HG02678 (cell line): ENCODE results near the gene RPL27A.
"Not testable (repeated sequence)": the region's sequence is repeated elsewhere in the genome, so short reads cannot be mapped to it uniquely, and the experiment has no call there.

Source experiments
- ATAC-seq: cut with Tn5 transposase; IDR thresholded peaks from one replicate; pipeline ENCODE4 v1.9.1; 2021; ENCODE audit warnings: mild to moderate bottlenecking, moderate library complexity; ENCODE audit not compliant: unreplicated experiment

RPL27A gene

DNA sequence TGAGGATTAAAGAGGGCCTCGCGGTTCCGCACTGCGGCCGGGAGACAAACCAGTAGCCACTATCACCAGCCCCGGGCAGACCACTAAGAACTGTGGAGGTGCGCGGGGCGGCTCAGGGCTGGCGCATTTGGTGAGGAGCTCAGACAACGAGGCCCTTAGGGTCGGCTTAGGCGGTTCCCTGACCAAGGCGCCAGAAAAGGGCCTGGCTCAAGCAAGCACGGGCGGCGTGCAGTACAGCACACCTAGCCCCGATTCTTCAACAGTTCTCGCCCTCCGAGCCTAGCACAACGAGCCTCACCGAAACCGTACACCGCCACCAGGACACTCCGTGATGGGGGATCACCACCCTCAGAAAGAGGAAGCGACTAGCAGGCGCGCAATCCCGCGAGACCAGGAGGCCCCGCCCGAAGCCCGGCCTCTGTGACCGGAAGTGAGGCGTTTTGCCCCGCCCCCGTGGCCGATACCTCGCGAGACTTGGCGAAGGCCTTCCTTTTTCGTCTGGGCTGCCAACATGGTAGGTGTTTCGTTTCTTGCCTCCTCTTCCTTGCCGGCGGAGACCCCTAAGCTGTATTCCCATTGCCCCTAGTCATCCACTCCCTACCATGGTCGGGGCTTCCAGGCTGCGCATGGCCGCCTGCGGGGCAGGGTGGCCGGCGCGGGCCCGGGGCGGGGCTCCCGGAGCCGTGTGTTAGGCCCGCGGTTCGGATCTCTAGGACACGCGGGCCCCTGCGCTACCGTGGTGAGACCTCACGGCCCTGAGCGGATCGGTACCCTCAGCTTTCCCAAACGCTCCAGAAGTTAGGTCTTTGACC lies at the start of gene RPL27A, which contains the start of gene TRIM66:
Gene RPL27A (plus strand): TSS at position 490 of the 812 bp plus-strand sequence. CDS start 22 bp downstream, at position 512.
Gene TRIM66 (minus strand): TSS at position 363 of the 812 bp plus-strand sequence. CDS start 10,391 bp downstream, outside the sequence.
- peak; percentile 97 for ATAC-seq

DNA sequence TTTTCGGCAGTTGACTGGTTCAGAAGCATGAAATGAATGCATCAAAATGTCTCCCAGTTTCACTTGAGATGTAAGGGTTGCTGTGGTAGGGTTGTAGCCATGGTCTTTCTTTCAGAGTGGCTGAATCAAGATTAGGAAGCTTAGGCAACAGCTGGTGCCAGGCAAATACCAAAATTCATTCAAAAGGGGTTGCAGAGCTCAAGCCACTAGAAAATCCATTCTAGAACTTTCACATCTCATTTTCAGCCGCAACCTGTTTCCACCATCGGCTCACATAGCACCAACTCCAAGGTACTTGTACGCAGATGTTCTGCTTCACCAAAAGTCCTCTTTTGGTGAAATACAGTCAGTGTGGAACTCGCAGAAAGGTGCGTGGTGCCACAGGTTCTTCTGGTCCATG lies 48.1 kb upstream of the RPL27A start:
- ATAC-seq = no peak

DNA sequence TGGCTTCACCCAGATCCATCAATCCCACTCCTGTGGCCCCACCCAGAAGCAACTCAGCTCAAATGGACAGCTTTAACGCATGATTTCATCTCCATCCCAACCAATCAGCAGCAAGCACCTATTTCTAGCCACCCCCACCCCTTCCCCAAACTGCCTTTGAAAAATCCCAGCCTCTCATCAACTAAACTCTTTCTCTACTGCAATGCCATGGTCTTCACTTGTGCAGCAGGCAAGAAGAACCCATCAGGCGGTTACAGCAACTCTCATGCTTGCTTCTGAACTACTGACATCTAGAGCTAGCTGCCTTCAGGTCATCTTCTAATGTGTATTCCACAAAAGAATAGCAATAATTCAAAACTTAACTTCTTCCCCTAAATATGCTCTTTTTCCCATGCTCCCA lies 46.5 kb upstream of the RPL27A start:
- ATAC-seq = no peak

DNA sequence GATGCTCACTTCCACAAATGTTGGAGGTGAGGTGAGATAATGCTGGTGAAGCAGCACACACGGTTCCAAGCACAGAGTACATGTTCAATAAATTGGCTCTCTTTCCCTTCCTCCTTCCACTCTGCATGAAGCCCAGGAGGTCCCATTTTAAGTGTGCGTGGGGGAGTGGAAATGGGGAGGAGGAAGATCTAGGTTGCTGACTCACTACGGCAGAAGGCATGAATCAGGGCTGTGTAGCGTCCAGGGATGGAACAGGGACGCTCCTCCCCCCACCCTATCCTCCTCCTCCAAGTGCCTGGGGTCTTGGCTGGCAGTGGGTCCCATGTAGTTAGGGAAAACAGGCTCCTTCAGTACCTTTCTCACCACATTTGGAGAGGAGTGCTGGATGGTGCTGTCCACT lies 44.3 kb upstream of the RPL27A start:
- ATAC-seq = no peak

DNA sequence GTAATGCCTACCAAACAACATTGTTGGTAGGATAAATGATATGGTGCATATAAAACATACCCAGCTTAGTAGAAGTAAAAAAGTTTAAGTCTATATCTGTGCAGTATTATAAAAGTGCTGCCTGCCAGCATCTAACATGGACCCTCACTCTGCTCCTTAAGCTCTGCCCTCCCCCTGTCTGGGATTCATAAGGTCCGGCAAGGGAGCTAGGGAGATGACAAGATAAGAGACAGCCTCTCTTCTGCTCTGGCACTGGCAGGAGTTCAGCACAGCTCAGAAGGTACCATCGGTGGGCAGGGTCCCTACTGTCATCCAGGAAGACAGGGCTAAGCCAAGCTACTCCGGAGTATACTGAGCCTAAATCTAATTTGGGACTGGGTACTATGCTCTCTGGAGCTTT lies 42.9 kb upstream of the RPL27A start:
- ATAC-seq = no peak

DNA sequence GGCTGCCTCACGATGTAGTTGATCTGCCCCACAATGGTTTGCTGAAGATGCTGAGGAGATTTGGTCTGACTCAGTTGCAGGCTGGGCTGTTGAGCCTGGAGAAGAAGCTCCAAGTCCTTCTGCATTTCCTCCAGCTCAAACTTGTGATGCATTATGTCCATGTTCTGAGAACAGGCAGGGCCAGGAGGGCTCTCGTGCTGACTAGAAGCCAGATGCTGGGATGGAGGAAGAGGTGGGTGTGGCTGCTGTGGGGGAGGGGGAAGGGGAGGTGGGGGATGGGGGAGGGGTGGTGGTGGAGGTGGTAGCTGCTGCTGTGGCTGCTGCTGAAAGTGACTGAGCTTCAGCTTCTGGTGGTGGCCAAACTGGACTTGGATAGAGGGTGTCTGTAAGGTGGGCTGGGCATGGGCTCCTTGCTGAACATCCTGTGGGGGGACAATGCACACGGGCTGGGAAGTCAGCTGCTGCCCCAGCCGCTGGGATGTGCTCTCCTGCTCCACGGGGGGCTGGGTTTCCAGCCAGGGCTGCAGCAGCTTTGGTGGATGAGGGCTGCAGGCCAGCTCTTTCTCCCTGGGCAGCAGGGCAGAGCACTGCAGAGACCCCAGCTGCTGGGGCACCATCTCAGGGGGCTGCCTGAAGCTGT lies 42.2 kb upstream of the RPL27A start:
- ATAC-seq = no peak

DNA sequence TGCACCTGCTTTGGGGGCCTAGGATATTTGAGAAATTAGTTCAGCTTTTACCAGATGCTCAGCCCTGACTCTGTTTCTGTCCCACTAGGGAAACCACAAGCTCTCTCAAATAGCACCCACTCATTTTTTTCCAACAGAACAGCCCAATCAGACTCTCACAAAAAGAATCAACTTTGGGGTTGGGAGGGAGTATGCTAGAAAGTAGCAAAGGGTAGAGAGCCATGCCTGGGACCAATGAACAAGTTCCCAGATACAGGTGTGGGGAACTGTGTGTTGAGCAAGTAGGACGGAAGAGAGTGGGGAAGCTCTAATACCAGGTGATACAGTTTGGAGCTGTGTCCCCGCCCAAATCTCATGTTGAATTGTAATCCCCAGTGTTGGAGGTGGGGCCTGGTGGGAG lies 41.3 kb upstream of the RPL27A start:
- no peak for ATAC-seq

DNA sequence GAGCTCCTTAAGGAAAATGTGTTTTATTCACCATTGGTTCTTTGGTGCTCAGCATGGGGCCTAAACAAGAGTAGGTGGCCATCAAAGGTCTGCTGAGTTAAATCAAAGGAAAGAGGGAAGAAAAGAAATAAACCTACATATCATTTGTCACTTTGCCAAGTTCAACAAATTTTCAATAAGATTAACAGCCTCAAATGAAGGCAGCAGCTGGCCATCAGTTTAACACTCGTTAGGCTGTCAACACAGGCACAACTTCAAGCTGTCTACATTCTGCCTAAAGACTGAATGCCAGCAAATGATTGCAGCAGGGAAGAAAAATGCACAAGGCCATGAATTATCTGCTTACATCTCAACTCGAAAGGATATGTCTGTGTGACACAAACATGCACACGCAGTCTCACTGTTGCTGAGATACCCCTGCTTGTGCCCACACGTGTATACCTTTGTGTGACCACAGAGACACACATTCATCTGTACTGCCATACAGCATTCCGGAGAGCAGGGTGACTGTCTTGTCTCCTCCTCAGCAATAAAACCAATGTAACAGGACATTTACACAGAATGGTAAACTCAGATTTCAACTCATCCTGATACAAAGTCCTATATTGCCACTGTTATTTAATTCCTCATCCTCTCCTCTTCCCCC lies 40.3 kb upstream of the RPL27A start:
- no peak for ATAC-seq

DNA sequence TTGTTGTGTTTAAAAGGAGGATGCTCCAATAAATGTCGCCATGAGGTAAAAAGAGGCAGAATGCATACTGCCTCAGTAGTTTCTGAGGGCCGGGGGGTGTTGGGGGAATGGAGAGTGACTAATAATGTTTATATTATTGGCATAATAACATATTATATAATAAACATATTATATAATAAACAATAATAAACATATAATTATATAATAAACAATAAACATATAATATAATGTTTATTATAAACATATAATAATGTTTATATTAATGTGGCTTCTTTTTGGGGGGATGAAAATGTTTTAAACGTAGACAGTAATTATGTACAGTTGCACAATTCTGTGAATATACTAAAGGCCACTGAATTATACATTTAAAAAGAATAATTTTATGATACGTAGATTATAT lies 35.7 kb upstream of the RPL27A start:
- ATAC-seq = no peak

DNA sequence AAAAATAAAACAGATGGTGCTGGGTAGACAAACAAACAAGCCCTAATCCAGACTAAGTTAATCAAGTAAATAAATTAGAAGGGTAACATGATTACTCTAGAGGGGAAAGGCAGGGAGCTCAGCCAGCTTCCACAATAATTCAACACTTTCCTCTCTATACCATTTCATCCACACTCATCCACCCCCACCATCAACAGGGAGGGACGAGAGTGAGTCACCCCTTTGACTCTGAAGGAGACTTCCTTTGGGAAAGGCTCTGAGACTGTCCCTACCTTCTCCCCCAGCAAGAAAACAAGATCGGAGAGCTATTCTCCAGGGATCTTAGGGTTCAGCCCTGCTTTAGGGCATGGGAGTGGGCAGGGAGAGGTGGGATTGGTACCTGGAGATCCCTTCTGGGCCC lies 33.2 kb upstream of the RPL27A start:
- no peak for ATAC-seq

DNA sequence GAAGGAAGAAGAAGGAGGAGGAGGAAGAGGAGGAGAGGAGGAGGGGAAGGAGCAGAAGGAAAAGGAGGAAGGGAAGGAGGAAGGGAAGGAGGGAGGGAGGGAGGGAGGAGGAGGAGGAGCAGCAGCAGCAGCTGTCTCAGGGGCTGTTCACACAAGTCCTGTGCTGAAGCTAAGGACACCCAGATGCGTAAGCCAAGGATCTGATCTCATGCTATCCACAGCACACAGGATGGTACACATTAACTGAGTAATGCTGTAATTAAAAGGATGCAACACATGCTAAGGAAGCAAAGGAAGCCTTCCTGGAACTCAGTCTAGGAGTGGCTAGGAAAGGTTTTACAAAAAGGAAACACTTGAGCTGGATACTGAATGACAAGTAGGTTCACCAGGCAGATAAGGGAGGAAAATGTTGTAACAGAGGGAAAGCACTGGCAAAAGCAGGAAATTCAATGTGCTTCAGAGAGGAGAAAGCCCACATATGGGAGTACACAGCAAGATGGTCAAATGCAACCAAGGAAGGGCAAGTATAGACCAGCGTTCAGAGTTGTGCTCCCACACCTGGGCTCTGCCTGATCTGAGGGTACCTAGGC lies 32.1 kb upstream of the RPL27A start:
- no peak for ATAC-seq

DNA sequence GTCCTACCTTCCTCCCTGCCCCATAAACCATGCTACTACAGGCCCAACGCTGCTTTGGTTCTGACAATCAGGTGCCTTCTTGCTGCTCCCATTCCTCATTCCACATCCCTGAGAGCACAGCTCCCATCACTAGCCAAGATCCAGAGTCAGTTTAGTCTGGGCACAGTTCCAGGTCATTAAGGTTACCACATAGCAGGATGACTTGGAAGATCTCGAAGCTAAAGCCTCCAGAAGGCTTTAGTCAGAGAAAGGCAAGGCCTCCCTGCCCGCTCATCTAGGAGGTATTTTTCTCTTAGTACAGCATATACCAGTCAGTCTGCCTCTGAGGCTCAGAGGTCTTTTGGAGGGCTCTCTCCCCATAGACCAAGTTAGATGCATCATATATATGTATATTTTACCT lies 30.5 kb upstream of the RPL27A start:
- ATAC-seq = no peak

DNA sequence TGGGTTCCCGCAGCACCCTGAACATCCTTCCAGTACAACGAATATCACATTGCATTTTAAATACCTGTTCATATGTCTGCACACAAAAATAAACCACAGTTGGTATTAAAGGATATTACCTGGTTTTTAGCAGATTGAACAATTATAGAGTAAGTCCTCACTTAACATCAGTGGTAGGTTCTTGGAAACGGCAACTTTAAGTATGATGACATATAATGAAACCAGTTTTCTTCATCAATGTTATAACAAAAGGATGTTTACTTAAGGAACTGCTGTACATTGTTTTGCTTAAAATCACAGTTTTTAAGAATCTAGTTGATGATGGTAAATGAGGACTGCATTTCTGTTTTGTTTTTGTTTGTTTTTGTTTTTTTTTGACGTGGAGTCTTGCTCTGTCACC lies 28.1 kb upstream of the RPL27A start:
- no peak for ATAC-seq

DNA sequence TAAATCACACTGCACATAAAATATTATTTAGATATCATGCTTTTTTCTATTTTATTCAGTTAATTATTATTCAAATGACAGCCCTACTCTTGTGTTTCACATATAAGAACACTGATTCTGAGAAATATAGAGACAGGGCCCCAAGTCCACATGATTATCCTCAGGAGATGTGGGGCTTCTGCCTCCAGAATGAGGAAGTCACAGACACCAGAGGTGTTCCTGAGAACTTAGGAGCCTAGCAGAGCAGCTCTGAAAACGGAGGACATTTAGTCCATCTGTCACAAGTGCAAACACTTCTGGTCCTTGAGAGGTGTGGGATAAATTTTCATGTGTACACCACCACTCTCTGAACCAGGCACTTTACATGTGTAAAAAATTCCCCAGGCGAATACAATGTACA lies 26.3 kb upstream of the RPL27A start:
- no peak for ATAC-seq

DNA sequence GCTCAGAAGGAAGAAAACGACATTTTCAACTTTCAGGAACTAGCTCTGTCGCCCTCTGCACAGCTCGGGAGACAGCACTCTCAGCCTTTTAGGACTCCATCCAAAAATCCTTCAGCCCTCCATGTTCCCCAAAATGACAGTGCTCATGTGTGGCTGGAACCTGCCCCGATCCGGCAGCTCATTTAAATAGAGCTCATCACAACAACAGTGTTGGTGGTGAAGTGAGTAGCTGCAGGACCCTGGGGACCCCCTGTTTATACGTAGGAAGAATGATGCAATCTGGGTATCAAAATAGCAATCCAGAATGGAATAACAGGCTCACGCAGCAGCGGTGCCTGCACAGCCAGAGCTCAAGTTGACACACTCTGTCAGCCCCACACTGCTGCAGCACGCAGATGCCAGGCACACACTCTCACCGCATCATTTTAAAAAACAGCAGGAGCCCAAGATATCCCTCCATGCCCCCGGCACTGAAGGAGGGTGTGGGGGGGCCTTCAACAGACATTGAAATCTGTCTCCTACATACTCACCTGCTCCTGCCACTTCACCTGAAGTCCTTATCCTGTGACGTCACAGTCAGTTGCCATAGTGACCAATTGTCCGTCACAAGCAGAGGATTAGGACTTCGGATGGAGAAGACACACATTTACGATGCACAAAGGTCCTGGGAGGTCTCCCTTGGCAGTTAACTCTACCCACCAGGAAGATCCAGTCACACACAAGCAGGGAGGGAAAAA lies 24.1 kb upstream of the RPL27A start:
- no peak for ATAC-seq

DNA sequence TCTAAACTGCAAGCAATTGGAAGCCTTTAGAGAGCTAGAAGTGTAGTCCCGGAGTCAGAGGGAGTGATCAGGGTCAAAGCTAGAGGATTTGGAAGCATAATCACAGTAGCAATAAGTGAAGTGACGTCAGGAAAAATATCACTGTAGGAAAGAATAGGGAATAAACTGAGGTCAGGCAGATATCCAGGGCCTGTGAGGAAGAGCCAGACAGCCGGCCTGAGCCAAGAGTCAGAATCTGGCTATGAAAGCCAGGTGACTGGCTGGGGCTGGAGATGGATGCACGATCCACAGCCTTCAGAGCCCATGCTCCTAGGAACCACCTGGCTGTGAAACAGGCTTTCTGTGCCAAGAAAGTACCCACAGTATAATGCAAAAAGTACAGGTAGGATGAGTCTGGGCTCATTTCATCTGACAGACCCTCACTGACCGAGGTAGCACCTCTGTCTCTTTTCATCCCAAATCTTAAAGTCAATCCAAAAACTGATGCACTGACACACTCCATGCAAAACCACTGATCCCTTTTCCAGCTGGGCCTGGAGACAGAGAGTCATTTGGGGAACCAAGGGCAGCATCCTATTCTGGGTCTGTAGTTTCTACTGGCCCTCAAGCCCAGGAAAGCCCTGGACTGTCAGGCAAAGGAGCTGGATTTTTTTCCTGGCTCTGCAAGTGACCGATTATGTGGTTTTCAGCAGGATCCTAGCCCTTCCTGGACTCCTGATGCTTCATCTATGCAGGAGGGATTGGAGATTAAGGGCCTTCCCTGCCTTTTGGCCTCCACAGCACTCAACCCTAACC lies 21.4 kb upstream of the RPL27A start:
- no peak for ATAC-seq

DNA sequence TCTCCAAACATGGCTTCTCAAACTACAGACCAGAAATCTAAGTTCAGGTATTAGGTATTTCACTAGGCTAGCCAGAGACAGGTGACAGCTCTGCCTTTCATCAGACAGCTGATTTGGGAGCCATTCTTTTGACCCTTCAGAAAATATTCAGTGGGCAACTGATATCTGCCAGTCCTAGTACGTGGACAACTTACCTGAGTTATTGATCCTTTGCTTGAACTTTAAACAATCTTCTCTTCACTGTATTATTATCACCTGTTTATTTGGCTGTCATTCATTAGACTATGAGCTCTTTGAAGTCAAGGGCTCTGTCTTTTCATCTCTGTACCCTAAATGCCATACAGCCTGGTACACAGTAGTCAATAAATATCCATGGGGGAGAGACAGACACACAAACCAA lies 17.4 kb upstream of the RPL27A start:
- ATAC-seq = no peak

DNA sequence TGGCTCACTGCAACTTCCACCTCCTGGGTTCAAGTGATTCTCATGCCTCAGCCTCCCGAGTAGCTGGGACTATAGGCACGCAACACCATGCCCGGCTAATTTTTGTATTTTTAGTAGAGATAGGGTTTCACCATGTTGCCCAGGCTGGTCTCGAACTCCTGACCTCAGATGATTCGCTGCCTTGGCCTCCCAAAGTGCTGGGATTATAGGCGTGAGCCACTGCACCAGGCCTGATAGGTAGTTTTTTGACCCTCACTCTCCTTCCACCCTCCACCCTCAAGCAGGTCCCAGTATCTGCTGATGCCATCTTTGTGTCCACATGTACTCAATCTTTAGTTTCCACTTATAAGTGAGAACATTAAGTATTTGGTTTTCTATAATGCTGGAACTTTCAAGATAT lies 12.5 kb upstream of the RPL27A start:
- ATAC-seq = not testable (repeated sequence)

DNA sequence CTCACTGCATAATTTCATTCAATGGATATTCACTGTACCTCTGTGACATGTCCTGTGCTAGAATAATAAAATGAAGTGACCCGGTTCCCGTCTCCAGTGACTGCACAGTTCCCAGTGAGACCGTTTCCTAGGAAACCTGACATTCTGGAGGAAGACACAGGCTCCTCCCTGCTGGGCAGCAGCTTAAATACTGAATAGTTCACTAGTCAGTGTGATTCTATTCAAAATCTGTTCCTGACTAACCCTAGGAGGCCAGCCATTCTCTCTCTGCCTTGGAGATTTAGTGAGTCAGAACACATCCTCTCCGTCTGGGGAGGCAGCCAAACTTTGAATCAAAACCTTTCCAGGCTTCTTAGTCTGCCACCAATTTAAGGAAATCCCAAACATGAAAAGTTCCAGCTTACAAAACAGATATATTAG lies 11.4 kb upstream of the RPL27A start:
- ATAC-seq = no peak

DNA sequence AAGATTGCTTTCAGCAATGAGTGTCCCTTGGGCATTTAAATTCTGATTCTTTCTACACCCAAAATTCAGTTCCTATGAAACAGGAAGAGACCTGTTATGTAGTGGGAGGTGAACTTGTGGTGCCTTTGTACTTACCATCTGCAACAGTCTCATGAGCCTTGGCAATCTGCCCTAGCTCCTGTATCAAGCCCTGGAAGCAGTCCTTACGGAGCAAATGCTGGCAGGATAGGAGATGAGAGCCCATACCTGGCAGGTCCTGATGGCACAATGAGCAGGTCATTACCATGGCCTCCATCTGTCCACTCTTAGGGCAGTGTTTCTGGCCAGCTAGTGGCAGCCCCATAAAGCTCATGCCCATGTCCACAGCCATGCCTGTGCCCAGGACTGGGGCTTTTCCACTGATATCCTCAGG lies 10.9 kb upstream of the RPL27A start:
- no peak for ATAC-seq
